HG03135 (cell line): ENCODE results near the gene FOXP4.

Source experiments
- ATAC-seq: cut with Tn5 transposase; IDR thresholded peaks from one replicate; pipeline ENCODE4 v1.9.1; 2021; ENCODE audit warnings: mild to moderate bottlenecking, moderate library complexity; ENCODE audit not compliant: unreplicated experiment

Gene FOXP4

DNA sequence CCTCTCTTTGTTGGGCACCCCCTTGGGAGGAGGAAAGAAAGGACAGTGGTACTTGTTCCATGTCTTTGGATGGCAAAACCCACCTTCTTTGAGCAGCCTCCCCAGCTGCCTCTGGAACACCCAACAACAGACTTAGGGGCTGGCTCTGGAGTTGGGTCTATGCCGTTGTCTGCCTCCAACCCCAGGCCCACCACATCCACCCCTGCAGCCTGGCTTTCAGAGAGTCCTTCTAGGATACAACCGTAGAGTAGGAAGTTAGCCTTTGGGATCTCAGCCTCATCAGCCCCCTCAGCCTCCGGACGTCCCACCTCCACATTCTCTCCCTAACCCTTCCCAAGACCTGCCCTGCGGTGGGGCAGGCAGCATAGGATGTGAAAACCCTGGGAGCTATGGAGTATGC is 36.4 kb downstream of the FOXP4 start:
- ATAC-seq: no peak

DNA sequence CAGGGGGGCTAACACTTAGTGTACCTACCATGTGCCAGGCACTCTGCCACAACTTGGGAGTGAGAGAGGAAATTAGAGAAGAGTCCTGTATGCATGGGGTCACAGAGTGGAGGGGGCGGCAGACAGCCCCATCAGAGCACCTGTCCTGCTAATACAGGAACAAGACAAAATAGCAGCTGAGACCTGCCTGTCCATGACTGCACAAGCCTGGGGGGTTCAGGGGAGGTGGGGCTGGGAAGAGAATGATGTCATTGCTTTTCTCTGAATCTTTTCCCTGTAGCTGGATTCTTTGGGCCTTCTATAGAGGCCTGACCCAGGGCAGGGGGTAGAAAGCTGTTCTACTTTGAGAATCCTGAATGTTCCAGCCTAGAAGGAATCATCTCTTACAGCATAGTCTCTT is 37.4 kb downstream of the FOXP4 start:
- no peak for ATAC-seq

DNA sequence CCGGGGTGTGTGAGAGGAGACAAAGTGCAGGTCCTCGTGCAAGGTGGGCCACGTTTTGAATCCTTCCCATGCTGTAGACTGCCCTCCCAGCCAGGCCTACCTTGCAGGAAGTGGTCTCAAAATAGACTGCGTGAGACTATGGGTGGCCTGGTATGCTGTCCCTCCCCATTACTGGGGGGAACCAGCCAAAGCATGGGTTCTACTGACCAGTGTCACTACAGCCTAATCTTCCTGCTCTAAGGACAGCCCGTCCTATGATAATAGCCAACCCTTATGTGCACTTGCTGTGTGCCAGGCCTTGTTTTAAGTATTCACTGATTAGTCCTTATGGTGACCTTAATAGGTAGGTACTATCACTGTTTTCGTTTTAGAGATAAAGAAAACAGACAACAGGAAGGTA is 38.0 kb downstream of the FOXP4 start:
- no peak for ATAC-seq

DNA sequence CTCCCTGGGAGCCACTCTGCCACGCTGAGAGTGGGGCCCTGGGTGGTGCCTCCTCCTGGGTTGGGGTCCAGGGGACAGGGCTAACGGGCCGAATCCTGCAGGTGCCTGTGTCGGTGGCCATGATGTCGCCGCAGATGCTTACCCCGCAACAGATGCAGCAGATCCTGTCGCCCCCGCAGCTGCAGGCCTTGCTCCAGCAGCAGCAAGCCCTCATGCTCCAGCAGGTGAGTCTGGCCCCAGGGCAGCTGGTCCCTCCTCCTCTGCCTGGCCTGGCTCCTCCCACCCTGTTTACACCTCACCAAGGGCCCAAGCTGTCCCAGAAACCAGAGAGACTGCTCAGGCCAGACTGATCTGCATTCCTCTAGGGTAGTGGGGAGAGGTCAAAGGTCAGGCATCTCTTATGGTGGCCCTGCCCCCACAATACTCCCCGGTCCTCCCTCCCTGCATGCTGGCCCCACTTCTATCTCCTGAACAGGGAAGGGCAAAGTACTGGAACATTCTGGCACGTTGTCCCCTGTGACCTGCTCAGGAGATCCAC is 38.6 kb downstream of the FOXP4 start:
- ATAC-seq: no peak

DNA sequence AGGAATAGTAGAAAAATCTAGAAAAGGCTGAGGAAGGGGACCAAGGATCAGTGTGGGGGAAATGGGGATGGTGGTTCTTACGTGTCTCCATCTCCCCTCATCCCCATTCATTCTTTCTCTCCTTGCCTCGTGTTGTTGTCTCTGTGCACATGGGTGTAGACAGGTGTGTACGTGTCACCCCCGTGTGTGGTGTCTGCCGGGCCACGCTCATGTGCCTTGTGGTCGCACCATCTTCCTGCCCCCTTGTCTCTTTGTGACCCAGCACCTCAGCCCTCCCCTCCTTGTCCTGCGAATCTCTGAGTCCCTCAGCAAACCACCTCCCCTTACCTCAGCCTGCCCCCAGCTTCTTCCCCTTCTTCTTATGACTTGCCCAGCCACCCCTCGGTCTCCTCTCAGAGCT is 39.4 kb downstream of the FOXP4 start:
- ATAC-seq: no peak

DNA sequence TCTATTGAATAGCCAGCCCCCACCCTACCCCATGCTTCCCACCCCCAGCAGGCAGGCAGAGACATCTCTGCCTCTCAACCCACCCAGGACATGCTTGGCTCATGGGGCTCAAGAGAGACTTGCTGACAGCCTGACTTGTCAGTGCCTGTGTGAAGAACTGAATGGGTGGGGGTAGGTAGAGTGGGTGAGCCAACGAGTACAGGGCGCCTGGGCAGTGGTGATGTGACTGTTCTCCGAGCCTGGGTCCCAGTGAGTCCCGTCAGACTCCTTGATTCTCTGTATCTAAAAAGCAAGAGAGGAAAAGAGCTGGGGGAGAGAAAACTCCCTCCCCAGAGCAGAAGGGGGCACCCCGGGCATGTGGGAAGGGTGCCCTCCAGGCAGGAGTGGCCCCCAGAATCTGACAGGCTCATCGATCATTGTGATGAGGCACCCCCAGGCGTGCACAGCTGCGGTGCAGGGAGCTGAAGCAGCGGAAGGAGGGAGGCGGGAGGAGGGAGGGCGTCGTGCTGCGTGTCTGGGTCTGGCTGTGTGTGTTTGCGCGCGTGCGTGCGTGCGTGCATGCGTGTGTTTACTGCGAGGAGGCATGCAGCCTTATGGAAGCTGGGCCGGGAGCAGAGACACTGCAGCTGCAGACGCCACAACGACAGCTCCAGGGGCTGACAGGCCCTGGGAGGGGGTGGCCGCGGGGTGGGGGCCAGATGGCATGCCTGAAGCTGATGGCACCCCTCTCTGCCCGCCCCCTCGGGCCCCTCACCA is 40.2 kb downstream of the FOXP4 start:
- no peak for ATAC-seq

DNA sequence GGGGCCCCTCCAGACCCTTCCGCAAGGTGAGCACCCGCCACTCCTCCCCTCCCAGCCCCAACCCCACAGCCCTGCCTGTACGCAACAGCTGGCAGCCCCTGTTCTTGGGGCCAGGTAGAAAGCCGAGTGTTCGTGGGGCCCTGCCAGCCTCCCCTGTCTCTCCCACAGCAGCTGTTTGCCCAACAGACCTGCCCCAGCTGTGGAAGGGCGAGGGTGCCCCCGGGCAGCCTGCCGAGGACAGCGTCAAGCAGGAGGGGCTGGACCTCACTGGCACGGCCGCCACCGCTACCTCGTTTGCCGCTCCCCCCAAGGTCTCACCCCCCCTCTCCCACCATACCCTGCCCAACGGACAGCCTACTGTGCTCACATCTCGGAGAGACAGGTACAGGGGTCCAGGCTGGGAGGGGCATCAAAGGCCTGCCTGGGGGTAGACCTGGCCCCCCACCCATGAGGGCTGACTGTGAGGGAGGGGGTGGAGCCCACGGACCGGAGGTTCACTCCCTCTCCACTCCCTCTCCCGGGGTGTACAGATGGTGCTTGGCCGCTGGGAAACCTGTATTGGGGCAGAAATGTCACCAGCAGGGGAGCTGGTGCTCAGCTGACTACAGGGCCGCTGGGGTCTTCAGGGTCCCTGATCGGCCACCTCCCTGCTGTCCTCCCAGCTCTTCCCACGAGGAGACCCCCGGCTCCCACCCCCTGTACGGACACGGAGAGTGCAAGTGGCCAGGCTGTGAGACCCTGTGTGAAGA is 41.1 kb downstream of the FOXP4 start:
- ATAC-seq: no peak

DNA sequence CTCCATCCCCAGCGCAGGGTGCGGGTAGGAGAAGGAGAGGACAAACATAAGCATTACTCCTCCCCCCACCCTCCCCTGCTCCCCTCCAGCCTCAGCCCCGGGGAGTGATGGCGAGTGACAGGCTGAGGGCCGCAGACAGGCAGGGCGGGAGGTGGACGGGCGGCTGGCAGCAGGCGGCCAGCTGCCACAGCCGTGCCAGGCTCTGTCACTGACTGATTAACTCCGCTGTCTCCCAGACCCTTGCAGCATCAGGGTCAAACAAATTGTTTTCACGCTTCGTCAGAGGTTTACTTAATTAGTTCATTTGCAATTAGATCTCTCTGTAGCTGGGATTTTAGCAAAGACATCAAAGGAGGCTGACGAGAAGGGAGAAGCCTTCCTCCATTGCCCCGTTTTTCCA is 41.9 kb downstream of the FOXP4 start:
- ATAC-seq: no peak

DNA sequence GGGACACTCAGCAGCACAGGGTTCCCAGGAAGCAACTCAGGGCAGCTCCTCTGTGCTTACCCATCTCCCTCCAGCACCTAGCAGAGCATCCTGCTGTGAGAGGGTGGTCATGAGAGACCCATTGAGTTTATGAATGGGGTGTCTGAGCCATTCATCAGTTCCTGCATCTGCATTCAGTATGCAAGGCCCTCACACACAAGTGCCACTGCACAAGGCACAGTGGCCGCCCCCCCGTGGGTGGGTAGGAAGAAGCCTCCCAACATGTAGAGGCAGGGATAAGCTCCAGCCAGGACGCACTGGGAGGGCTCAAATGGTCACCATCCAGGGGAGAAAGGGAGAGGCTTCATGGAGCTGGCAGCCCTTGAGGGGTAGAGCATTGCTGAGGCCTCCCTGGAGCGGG is 43.0 kb downstream of the FOXP4 start:
- no peak for ATAC-seq

DNA sequence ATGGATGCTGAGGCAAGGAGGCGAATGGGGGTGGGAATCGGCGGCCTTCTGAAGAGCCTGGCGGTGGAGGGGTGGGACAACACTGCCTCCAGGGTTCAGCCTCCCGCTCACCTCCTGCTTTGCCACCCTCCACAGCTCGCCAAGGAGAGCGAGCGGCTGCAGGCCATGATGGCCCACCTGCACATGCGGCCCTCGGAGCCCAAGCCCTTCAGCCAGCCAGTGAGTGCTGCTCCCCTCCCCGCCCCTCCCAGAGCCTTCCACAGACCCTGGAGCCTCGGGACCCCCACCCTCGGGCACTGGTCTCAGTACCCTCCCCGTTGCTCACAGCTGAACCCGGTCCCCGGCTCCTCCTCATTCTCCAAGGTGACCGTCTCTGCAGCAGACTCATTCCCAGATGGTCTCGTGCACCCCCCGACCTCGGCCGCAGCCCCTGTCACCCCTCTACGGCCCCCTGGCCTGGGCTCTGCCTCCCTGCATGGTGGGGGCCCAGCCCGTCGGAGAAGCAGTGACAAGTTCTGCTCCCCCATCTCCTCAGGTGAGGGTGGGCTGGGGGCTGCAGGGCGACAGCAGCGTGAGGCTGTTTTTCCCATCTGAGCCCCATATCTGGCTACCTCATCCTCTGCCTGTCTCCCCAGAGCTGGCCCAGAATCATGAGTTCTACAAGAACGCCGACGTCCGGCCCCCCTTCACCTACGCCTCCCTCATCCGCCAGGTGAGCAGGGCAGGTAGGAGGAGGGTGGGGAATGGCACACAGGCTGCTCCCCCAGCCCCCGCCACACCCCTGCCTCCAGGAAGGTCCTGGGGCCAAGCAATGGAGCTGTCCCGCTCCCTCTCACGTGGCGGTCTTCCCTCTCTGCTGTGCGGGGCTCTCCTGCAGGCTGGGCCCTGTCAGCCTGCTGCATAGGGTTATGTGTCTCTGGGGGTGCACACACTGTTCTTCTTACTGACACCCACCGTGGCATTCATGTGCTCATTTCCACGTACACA is 43.7 kb downstream of the FOXP4 start:
- ATAC-seq: no peak

DNA sequence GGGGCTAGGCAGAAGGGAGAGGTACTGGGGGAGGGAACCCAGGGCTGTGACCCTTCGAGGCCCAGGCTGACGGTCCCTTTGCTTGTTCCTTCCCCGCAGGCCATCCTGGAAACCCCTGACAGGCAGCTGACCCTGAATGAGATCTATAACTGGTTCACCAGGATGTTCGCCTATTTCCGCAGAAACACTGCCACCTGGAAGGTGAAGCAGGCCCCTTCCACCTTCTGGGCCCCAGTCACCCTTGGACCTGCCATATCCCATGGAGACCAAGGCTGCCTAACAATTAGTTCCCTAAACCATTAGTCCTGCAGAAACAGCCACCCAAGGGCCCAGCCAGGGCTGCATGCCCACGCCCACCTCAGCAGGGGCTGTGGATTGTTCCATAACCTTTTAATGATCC is 44.9 kb downstream of the FOXP4 start:
- ATAC-seq: no peak

DNA sequence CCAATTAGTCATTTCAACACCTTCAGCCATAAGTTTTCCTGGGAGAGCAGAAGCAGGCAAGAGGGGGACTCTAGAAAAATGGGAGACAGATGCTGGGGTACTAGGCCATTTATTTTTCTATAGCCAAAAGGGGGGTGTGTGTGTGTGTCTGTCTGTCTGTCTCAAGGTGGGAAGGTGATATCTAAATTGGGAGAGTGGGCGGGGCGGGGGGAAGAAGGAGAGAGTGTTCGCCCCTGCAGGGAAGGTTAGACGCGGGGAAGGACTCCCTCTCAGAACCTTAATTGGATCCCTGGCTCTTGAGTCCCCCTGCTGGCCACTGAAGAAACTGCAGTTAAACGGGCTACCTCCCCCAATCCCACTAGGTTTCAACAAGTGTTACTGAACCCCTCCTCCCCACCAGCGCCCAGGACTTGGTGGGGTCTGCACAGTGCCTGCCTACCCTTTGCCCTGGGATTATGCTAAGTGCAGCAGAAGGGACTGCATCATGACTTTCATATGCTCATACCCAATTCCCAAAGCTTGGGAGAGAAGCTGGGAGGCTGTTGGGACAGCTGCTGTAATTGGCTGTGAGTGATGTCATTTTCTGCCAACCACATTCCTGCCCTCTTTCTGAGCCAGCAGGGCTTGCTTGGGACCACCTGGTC is 45.8 kb downstream of the FOXP4 start:
- no peak for ATAC-seq

DNA sequence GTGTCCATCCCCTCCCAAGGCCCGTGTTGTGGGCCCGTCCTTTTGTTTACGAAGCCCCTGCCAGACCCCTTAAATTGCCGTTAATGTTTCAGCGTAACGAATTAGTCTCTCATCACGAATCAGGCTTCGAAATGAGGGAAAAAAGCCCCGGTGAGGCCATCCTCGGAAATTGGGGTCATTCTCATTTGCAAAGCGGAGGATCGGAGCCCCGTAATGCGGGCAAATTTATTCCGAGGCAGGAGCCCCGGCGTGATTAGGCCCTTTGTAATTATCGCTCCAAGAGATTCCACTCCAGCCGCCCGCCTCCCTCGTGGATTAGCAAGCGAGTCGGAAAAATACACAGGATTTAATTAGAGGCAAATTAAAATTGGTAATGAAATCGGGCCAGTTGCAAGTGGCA is 47.2 kb downstream of the FOXP4 start:
- ATAC-seq: no peak

DNA sequence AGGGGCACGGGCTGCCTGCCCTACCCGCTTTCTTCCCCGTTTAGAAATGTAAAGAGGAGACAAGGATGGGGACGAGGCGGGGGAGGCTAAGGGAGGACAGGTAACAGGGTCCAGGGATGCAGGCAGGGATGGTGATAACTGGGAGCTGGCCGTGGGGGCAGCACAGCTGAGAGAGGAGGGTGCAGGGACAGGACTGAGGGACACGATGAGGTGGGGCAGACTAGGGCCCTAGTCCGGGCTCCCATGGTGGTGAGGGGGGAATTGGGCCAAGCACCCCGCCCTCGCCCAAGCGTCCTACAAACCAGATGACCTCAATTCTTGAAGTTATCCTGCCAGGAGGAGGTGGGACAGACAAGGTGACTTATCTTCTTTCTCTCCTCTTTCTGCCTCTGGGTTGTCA is 47.7 kb downstream of the FOXP4 start:
- ATAC-seq: no peak

DNA sequence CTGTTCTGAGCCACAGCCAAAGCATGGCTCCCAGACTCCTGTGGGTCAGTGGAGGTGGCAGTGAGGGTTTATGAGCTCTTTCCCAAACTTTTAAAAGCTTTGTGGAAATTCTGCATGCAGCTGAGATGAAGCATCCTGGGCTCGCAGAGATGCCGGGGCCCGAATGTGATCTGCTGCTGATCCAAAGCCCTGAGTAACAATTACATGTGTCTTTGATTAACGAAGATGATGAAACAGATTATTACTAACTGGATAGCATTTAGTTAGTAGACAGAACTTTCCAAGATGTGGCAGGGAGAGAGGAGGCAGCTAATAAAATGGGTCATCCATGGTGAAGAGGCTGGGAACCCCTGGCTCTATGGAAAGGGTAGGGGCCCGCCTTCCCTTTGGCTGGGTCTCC is 48.1 kb downstream of the FOXP4 start:
- ATAC-seq: no peak

DNA sequence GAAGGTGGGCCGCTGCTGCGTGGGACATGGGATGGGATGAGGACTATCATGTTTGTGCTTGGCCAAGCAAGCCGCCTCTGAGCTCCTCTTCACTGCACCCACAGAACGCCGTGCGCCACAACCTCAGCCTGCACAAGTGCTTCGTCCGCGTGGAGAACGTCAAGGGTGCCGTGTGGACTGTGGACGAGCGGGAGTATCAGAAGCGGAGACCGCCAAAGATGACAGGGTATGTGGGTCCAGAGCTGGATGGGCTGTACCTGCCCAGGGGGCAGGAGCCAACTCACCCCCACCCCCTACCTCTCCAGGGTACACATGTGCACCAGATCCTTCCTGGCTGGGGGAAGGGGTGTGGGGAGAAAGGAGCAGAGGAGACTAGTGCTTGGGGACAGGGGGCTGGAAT is 48.6 kb downstream of the FOXP4 start:
- no peak for ATAC-seq

DNA sequence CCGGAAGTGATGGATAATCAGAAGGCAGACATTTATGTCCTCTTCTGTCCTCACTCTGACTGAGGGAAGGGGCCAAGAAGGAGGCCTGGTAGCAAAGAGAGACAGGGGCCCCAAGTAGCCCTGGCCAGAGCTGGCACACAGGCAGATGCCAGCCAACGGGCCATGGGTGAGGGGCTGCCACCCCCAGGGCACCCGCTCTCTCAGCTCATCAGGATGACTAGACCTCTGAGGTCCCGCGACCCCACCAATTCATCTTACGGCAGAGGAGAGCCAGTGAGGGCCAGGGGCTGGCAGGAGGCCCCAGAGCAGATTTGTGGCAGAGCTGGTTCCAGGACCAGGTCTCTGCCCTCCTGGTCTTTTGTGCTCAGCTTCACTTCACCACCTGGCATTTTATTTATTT is 49.0 kb downstream of the FOXP4 start:
- no peak for ATAC-seq

DNA sequence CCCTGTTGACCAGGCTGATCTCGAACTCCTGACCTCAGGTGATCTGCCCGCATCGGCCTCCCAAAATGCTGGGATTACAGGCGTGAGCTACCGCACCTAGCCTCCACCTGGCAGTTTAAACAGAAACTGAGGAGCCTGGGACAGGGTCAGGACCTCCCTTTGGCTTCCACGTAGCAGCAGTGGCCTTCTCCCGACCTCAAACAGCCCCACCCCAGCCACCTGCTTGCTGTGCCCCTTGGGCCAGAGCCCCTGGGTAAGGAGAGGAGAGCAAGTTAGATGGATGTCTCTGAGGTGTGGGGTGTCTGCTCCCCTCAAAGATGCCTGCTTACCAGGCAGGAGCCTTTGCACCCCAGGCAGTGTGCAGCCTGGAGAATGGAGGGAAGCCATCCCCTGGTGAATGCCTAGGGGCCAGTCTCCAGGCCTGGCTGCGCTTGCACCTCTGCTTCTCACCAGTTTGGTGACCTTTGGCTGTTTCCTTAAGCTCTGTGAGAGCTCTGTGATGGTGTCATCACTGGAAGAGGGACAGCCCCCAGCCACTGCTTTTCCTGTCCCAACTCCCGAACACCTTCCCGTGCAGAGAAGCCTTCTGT is 50.0 kb downstream of the FOXP4 start:
- no peak for ATAC-seq

DNA sequence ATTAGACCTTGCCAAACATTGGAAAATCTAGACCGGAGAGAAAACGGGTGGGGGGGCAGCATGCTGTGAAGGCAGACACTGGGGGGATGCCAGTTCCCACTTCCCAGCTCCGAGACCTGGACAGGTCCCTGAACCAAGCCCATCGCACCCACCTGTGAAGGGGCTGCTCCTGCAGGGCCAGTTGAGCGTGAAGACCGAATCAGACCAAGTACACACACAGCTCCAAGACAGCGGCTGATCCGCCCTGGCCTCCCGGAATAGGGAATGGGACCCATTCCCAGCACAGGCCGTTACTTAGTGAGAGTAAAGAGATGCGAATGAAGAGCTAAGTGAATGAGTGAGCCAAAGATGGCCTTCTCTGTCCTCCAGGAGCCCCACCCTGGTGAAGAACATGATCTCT is 50.6 kb downstream of the FOXP4 start:
- ATAC-seq: no peak

DNA sequence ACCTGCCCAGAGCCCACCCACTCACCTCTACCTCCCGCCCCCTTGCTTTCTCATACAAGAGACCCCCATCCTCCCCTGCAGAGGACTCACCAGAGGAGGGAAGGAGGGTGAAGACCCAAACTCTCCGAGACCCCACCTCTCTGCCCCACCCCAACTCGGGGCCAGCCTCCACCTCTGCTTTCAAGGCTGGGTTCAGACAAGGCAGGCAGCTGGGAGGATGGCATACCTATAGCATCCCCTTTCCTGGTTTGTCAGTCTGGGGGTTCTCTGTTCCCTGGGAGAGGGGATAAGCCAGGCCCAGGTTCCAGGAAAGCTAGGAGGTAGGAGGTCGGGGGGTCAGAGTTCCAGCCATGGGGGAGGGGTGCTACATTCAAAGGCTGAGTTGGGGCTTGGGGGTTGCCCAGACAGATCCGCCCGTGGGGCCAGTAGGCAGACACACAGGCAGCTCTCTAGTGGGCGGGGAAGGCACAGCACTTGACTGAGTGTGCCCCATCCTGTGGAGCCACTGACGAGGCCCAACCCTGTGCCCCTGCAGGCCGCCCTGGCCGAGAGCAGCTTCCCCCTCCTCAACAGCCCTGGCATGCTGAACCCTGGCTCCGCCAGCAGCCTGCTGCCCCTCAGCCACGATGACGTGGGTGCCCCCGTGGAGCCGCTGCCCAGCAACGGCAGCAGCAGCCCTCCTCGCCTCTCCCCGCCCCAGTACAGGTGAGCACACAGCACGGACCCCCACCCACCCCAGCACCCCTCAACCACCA is 51.2 kb downstream of the FOXP4 start:
- no peak for ATAC-seq
